ENCODE results near the gene RPS6KA2.

The RPS6KA2 gene

DNA sequence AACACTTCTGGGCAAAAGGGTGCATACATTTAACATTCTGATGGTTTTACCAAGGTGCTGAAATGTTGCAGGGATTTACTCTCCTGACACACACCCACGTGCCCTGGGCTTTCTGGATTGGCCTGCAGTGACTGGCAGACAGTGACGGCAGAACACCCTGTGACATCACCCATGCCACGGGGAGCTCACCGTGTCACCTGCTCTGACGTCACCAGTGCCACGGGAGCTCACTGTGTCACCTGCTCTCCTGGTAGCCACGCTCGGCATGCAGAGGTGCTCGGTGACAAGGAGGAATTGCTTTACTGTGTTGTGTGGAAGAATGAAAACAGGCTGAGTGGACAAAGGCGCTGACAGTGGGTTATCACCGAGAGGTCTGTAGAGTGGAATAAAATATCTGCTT is 139.9 kb downstream of the RPS6KA2 start:
- H3K36me3 ChIP-seq = peaks cover 3 to 61% (median 18%) of the 10 kb centered on the region in 3 donors
- no peak overlapping the region for H3K27ac ChIP-seq
- H3K9me3 ChIP-seq = no peaks in the 10 kb centered on the region
- DNase-seq = peak in 1 of 2 donors; percentile 27
- no peak overlapping the region for H3K4me3 ChIP-seq
- intact Hi-C loops (cut with DNase I; ENCODE audit: low total_unique reads) = no loop called here
- H3K4me1 ChIP-seq = no peaks in the 10 kb centered on the region
- TF ChIP-seq, protein P1, sequence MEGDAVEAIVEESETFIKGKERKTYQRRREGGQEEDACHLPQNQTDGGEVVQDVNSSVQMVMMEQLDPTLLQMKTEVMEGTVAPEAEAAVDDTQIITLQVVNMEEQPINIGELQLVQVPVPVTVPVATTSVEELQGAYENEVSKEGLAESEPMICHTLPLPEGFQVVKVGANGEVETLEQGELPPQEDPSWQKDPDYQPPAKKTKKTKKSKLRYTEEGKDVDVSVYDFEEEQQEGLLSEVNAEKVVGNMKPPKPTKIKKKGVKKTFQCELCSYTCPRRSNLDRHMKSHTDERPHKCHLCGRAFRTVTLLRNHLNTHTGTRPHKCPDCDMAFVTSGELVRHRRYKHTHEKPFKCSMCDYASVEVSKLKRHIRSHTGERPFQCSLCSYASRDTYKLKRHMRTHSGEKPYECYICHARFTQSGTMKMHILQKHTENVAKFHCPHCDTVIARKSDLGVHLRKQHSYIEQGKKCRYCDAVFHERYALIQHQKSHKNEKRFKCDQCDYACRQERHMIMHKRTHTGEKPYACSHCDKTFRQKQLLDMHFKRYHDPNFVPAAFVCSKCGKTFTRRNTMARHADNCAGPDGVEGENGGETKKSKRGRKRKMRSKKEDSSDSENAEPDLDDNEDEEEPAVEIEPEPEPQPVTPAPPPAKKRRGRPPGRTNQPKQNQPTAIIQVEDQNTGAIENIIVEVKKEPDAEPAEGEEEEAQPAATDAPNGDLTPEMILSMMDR (IDR thresholded peaks at IDR 0.05) = no peak
- no peaks in the 10 kb centered on the region for H3K27me3 ChIP-seq

DNA sequence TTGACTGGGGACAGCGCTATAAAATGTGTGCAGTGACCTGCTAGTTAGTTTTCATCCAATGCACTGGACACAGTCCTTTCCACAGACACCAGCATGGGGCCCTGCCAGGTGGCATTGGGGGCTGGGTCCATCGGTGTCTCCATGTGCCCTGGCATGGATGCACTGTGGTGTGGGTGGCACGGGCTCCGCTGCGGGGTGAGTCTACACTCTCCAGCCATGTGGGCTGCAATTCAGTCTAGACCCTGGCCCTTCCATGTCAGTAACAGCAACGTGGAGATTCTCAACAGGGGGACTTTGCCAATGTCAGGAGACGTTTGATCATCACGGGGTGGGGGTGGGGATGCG is 140.5 kb downstream of the RPS6KA2 start:
- intact Hi-C loops (cut with DNase I; ENCODE audit: low total_unique reads) = no loop called here
- Histone ChIP-seq H3K4me3 (no peak overlapping the region), H3K4me1 (no peaks in the 10 kb centered on the region), H3K27me3 (no peaks in the 10 kb centered on the region), H3K27ac (no peak overlapping the region), H3K36me3 (peaks cover 3 to 67% (median 24%) of the 10 kb centered on the region in 3 donors), H3K9me3 (no peaks in the 10 kb centered on the region)
- TF ChIP-seq, protein P1 (IDR thresholded peaks at IDR 0.05) = no peak
- no peak for DNase-seq

DNA sequence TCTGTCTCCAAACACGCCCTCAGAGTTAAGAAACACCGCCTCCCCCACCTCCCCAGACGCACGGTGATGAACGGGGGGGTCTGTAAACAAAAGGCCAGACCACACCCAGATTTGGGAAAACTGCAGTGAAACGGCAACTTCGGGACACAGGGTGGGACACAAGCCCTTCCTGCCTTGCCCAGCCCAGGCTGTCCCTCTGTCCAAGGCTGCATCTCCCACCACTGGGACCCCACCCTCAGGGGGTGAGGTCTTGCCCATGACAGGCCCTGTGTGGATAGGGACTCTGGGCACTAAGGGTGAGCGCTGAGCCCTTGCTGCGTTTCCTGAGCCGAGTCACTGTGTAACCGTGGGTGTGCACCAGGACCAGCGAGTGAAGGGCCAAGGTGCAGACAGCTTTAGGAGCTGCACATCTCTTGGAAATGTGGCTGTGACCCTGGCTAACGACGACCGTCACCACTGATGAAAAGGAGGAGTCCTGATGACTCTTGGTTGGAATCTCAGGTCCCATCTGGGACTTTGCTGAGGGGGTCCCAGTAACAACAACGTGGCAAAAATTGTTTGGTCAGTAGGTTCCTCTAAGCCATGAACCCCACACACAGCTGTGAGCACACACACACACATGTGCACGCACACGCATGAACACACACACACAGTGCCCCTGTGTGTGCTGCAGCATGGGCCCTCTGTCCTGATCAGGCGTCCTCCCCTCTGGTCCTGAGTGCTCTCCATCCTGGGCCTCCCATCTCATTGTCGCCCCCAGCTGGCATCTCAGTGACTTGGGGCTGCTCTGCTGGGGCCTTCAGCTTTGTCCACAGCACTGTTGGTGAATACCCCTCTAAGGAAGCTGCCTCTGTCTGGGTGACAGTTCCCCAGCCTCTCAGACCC is 141.2 kb downstream of the RPS6KA2 start:
- no peak for DNase-seq
- H3K9me3 ChIP-seq = no peaks in the 10 kb centered on the region
- intact Hi-C loops (cut with DNase I; ENCODE audit: low total_unique reads) = no loop called here
- TF ChIP-seq, protein P1 (IDR thresholded peaks at IDR 0.05) = no peak
- no peaks in the 10 kb centered on the region for H3K27me3 ChIP-seq
- H3K4me3 ChIP-seq = no peak overlapping the region
- H3K4me1 ChIP-seq = no peaks in the 10 kb centered on the region
- peaks cover 3 to 65% (median 24%) of the 10 kb centered on the region in 3 donors for H3K36me3 ChIP-seq
- H3K27ac ChIP-seq = no peak overlapping the region

DNA sequence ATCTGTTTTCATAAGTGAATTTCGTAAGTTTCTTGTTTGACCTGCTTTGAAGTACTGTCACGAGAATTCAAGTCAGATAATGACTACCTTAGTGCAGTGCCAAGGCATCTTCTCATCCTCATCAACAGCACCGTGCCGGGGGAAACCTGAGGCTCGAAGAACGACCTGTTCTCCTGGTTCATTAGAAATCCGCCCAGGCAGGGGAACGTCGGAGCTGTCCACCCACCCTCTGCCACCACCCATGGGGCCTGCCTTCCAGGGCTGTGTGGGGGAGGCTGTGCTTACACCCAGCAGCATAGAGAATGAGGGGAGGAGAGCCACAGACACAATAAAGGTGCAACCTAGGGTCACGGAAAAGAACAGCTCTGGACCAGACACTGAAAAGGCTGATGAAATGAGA is 142.2 kb downstream of the RPS6KA2 start:
- Histone ChIP-seq H3K9me3 (no peaks in the 10 kb centered on the region), H3K27ac (no peak overlapping the region), H3K4me1 (no peaks in the 10 kb centered on the region), H3K36me3 (peaks cover 3 to 55% (median 24%) of the 10 kb centered on the region in 3 donors), H3K4me3 (no peak overlapping the region), H3K27me3 (no peaks in the 10 kb centered on the region)
- no peak for DNase-seq
- TF ChIP-seq, protein P1 (IDR thresholded peaks at IDR 0.05) = no peak
- intact Hi-C loops (cut with DNase I; ENCODE audit: low total_unique reads) = no loop called here

DNA sequence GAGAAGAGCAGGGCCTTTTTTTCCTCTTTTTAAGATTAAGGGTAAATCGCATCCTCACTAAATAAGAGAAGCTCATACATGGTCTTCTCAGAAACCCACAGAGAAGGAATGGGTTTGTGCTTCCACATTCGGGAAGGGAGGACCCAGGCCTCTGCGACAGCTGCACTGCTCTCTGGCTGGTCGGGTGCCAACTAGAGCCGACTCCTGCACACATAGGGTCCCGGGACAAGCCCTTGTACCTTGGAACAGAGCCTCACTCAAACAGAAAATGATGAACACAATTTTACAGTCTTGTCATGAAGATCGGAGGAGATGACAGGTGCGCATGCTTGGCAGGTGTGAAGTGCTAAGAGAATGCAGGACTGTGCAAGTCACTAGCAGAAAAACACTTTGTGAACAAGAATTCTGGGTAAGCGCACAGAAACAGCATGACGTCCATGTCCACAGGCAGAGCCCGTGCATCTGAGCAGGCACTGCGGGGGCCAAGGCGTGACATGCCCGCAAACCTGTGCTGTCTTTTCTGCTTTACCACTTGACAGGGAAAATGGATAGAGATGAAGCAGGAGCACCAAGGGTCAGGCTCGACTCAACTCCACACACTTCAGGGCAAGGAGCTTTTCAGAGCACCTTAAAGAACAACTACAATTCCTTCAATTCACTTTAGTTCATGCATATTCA is 143.3 kb downstream of the RPS6KA2 start:
- H3K27me3 ChIP-seq = no peaks in the 10 kb centered on the region
- no peak for DNase-seq
- no peak overlapping the region for H3K4me3 ChIP-seq
- intact Hi-C loops (cut with DNase I; ENCODE audit: low total_unique reads) = no loop called here
- H3K27ac ChIP-seq = no peak overlapping the region
- H3K36me3 ChIP-seq = peaks cover 3 to 65% (median 24%) of the 10 kb centered on the region in 3 donors
- no peaks in the 10 kb centered on the region for H3K9me3 ChIP-seq
- no peaks in the 10 kb centered on the region for H3K4me1 ChIP-seq
- TF ChIP-seq, protein P1 (IDR thresholded peaks at IDR 0.05) = no peak
